DND-41 (cell line): ENCODE data around the gene KRTAP1-1.
"Not testable (repeated sequence)": the region's sequence is repeated elsewhere in the genome, so short reads cannot be mapped to it uniquely, and the experiment has no call there.

Experiments
- CTCF ChIP-seq: IDR thresholded peaks from 2 replicates; pipeline ENCODE4 v1.5.1; 2012; ENCODE audit warnings: borderline replicate concordance, low read length, moderate library complexity, mild to moderate bottlenecking; ENCODE audit not compliant: poor library complexity, severe bottlenecking; ENCODE audit errors: extremely low read depth
- EZH2 ChIP-seq: IDR thresholded peaks from 3 replicates; pipeline ENCODE4 v1.6.1; 2012; ENCODE audit warnings: borderline replicate concordance, low read depth, mild to moderate bottlenecking, moderate library complexity, low read length, inconsistent platforms; ENCODE audit not compliant: severe bottlenecking

GRCh38 chr17:40999563-40999962 is 41.7 kb downstream of the KRTAP1-1 start, which contains the start of gene KRTAP3-2:
- TF ChIP-seq CTCF, EZH2: not testable (repeated sequence)
